IMR-90 (cell line): ENCODE data around the gene MYL11. TPM values are rescaled to one million over a fixed set of nuclear protein-coding genes. Genes with fewer than 3 reads are reported as not detected.

Source experiments
- ATAC-seq: fragments of 200-7000 bp; cut with Tn5 transposase; 2 replicates; pipeline ENCODE4 v1.9.1; 2020; ENCODE audit warnings: low read depth, mild to moderate bottlenecking, moderate library complexity
- BruUV-seq: library from RNA; stranded (reverse); fragments of 400-500 nt; replicated peaks from 2 replicates; lab custom pipeline; 2021; lab: Mats Ljungman, UMichigan
- CTCF ChIA-PET: fragments of 300-600 bp; formaldehyde crosslinking; extraction: SDS; loops from one replicate; lab custom pipeline; 2021; ENCODE audit warnings: antibody characterized with exemption; lab: Yijun Ruan, JAX
- POLR2A ChIA-PET: fragments of 300-600 bp; sonication (Branson Sonifier 250); formaldehyde crosslinking; loops from one replicate; lab custom pipeline; 2022; ENCODE audit warnings: antibody characterized with exemption; ENCODE audit not compliant: unreplicated experiment; lab: Charles Lee
- DNase-seq: peaks from one replicate; pipeline ENCODE4 v3.0.0; 2013
- H2AFZ ChIP-seq: replicated peaks from 2 replicates; pipeline ENCODE3; 2013; ENCODE audit warnings: low read length, mild to moderate bottlenecking; ENCODE audit not compliant: poor library complexity
- H2AK5ac ChIP-seq: 2 replicates; pipeline ENCODE4 v1.6.1; 2013; ENCODE audit warnings: low read depth, low read length, inconsistent platforms
- H2AK9ac ChIP-seq: replicated peaks from 2 replicates; pipeline ENCODE3; 2013; ENCODE audit warnings: mild to moderate bottlenecking, low read depth, low read length, moderate library complexity; ENCODE audit not compliant: poor library complexity
- H2BK120ac ChIP-seq: 2 replicates; pipeline ENCODE4 v1.6.1; 2013; ENCODE audit warnings: low read depth, low read length, inconsistent platforms
- H2BK15ac ChIP-seq: 3 replicates; pipeline ENCODE4 v1.6.1; 2013; ENCODE audit warnings: low read depth, low read length, inconsistent platforms
- H2BK20ac ChIP-seq: 2 replicates; pipeline ENCODE4 v1.6.1; 2013; ENCODE audit warnings: low read depth, mild to moderate bottlenecking, inconsistent platforms, low read length, moderate library complexity
- H2BK5ac ChIP-seq: 2 replicates; pipeline ENCODE4 v1.6.1; 2013; ENCODE audit warnings: mild to moderate bottlenecking, low read depth, low read length, inconsistent platforms; ENCODE audit not compliant: poor library complexity, severe bottlenecking
- H3K14ac ChIP-seq: replicated peaks from 2 replicates; pipeline ENCODE4 v1.6.1; 2013; ENCODE audit warnings: low read depth, low read length, inconsistent platforms
- H3K18ac ChIP-seq: 2 replicates; pipeline ENCODE4 v1.6.1; 2013; ENCODE audit warnings: low read depth, low read length, control low read depth
- H3K23ac ChIP-seq: 2 replicates; pipeline ENCODE4 v1.6.1; 2013; ENCODE audit warnings: low read depth, low read length, inconsistent platforms
- H3K27ac ChIP-seq: 2 replicates; pipeline ENCODE4 v1.5.1; 2013; ENCODE audit warnings: mild to moderate bottlenecking, control low read depth, low read length; ENCODE audit not compliant: insufficient read depth
- H3K27me3 ChIP-seq: 2 replicates; pipeline ENCODE4 v1.6.1; 2013; ENCODE audit warnings: low read length; ENCODE audit not compliant: control insufficient read depth, insufficient read depth
- H3K36me3 ChIP-seq: 2 replicates; pipeline ENCODE4 v1.6.1; 2013; ENCODE audit warnings: low read length, mixed read lengths; ENCODE audit not compliant: control insufficient read depth, insufficient read depth
- H3K4ac ChIP-seq: 2 replicates; pipeline ENCODE4 v1.6.1; 2013; ENCODE audit warnings: low read depth, low read length, inconsistent platforms
- H3K4me1 ChIP-seq: 2 replicates; pipeline ENCODE4 v1.6.1; 2013; ENCODE audit warnings: low read length, mixed read lengths; ENCODE audit not compliant: control insufficient read depth, insufficient read depth
- H3K4me2 ChIP-seq: 2 replicates; pipeline ENCODE4 v1.6.1; 2013; ENCODE audit warnings: low read depth, mild to moderate bottlenecking, control low read depth, low read length, moderate library complexity
- H3K4me3 ChIP-seq: 2 replicates; pipeline ENCODE4 v1.5.1; 2013; ENCODE audit warnings: low read depth, mild to moderate bottlenecking, control low read depth, low read length, moderate library complexity; ENCODE audit not compliant: insufficient read depth
- H3K56ac ChIP-seq: 2 replicates; pipeline ENCODE4 v1.6.1; 2013; ENCODE audit warnings: low read length, inconsistent platforms; ENCODE audit not compliant: insufficient read depth; ENCODE audit errors: extremely low read depth
- H3K79me1 ChIP-seq, 2 experiments: 2 replicates each; pipeline ENCODE4 v1.6.1; 2013; ENCODE audit warnings: low read length in 2 of 2, inconsistent platforms in 1 of 2, low read depth in 1 of 2
- H3K9ac ChIP-seq: 2 replicates; pipeline ENCODE4 v1.6.1; 2013; ENCODE audit warnings: low read depth, low read length, control low read depth
- H3K9me1 ChIP-seq: 2 replicates; pipeline ENCODE4 v1.6.1; 2013; ENCODE audit warnings: low read length, inconsistent platforms; ENCODE audit not compliant: insufficient read depth
- H3K9me3 ChIP-seq: 2 replicates; pipeline ENCODE4 v1.6.1; 2013; ENCODE audit warnings: low read length; ENCODE audit not compliant: control insufficient read depth, insufficient read depth
- H4K20me1 ChIP-seq: 2 replicates; pipeline ENCODE4 v1.6.1; 2013; ENCODE audit warnings: low read length, inconsistent platforms; ENCODE audit not compliant: insufficient read depth
- H4K5ac ChIP-seq: 2 replicates; pipeline ENCODE4 v1.6.1; 2013; ENCODE audit warnings: mild to moderate bottlenecking, low read depth, low read length, control low read depth
- H4K8ac ChIP-seq, 2 experiments: 2 replicates each; pipeline ENCODE4 v1.6.1; 2013; ENCODE audit warnings: low read depth in 2 of 2, low read length in 2 of 2, control low read depth in 1 of 2, inconsistent platforms in 1 of 2
- H4K91ac ChIP-seq: 2 replicates; pipeline ENCODE4 v1.6.1; 2013; ENCODE audit warnings: low read depth, low read length, inconsistent platforms; ENCODE audit not compliant: insufficient read depth
- CEBPB ChIP-seq: IDR thresholded peaks from 2 replicates; pipeline ENCODE4 v1.6.1; 2012; ENCODE audit warnings: low read depth, low read length, improper control_type of control experiment
- ELK1 ChIP-seq: fragments of 150-350 bp; IDR thresholded peaks from 2 replicates; pipeline ENCODE4 v1.6.1; 2016; ENCODE audit warnings: low read depth, mild to moderate bottlenecking, low read length, moderate library complexity, borderline replicate concordance
- RFX5 ChIP-seq: IDR thresholded peaks from 2 replicates; pipeline ENCODE4 v1.8.0; 2012; ENCODE audit warnings: low read depth, mild to moderate bottlenecking, low read length, moderate library complexity
- WGBS, 2 experiments: methylation state at CpG; one replicate each; pipeline versions ENCODE4 v1.1.5 to v1.1.7; 2013; ENCODE audit warnings: missing lambda C conversion rate in 2 of 2; ENCODE audit not compliant: insufficient read length in 1 of 2; ENCODE audit errors: extremely low coverage in 2 of 2; 5-methylcytosine and 5-hydroxymethylcytosine counted together
- dilution Hi-C: fragments of 300-500 bp; cut with HindIII; formaldehyde crosslinking; loops from one replicate; pipeline ENCODE4 v1.14.3; 2018; ENCODE audit warnings: low sequenced_read_pairs; ENCODE audit not compliant: unreplicated experiment
- in situ Hi-C: fragments of 300-500 bp; cut with MboI; formaldehyde crosslinking; loops from 3 replicates; pipeline ENCODE4 v1.14.3; 2019; ENCODE audit warnings: low sequenced_read_pairs, inconsistent platforms, mixed read lengths
- intact Hi-C: fragments of 100-400 bp; cut with micrococcal nuclease; formaldehyde crosslinking; loops from 2 replicates; pipeline ENCODE4 v1.10.0; 2022
- polyA plus RNA-seq, 3 experiments: library from polyadenylated mRNA; depleted of rRNA; stranded (reverse); fragments of >200 nt; gene quantifications; 2 replicates each; pipeline ENCODE4 v1.2.3, GENCODE V29; 2012; ENCODE audit warnings: low replicate concordance in 1 of 3
- total RNA-seq: library from RNA; depleted of rRNA; stranded (reverse); fragments of >200 nt; gene quantifications from 2 replicates; pipeline ENCODE4 v1.2.3, GENCODE V29; 2012
- TF ChIP-seq, protein P1 (sequence below): conservative IDR thresholded peaks from 2 replicates; pipeline ENCODE4 v1.5.1; 2012; ENCODE audit warnings: mild to moderate bottlenecking, low read depth, low read length, improper control_type of control experiment
- TF ChIP-seq, protein P2 (sequence below): fragments of 150-350 bp; IDR thresholded peaks from 2 replicates; pipeline ENCODE4 v1.6.1; 2017; ENCODE audit warnings: mild to moderate bottlenecking, antibody characterized with exemption, low read length, low read depth

MYL11 gene
- total and polyA plus RNA-seq, 2 of the 4 experiments (the other 2 are of a cell fraction), result 1.1 TPM; not detected in 1

- no peak overlapping the region for H3K4me2 ChIP-seq
- H3K27me3 ChIP-seq, result no peaks in the 10 kb centered on the region
- no peak overlapping the region for H4K8ac ChIP-seq
- ATAC-seq (no peak), DNase-seq (no peak)
- peaks cover 3% of the 10 kb centered on the region; the same call in 1 of the 2 replicates for H3K4me1 ChIP-seq
- H4K5ac ChIP-seq, result no peak overlapping the region
- H3K4ac ChIP-seq, result no peak overlapping the region
- no peak overlapping the region for H3K56ac ChIP-seq
- BruUV-seq, result no TSS peak
- ChIA-PET POLR2A (no interaction called here), CTCF (interaction anchor here (1.2 kb wide), 1 partner anchor 274 kb away, joined by 3 read pairs; no protein-coding TSS in a partner anchor)
- no peak overlapping the region for H2BK120ac ChIP-seq
- no peak overlapping the region for H2BK5ac ChIP-seq
- H3K9ac ChIP-seq, result no peak overlapping the region
- peaks cover 21% of the 10 kb centered on the region for H3K36me3 ChIP-seq
- H3K79me1 ChIP-seq, result peaks cover 9 to 59% of the 10 kb centered on the region in 2 experiments
- no peak overlapping the region for H3K14ac ChIP-seq
- no peak overlapping the region for H2AK9ac ChIP-seq
- no peak overlapping the region for H2BK15ac ChIP-seq
- TF ChIP-seq CEBPB, result no peak
- TF ChIP-seq, protein P1, sequence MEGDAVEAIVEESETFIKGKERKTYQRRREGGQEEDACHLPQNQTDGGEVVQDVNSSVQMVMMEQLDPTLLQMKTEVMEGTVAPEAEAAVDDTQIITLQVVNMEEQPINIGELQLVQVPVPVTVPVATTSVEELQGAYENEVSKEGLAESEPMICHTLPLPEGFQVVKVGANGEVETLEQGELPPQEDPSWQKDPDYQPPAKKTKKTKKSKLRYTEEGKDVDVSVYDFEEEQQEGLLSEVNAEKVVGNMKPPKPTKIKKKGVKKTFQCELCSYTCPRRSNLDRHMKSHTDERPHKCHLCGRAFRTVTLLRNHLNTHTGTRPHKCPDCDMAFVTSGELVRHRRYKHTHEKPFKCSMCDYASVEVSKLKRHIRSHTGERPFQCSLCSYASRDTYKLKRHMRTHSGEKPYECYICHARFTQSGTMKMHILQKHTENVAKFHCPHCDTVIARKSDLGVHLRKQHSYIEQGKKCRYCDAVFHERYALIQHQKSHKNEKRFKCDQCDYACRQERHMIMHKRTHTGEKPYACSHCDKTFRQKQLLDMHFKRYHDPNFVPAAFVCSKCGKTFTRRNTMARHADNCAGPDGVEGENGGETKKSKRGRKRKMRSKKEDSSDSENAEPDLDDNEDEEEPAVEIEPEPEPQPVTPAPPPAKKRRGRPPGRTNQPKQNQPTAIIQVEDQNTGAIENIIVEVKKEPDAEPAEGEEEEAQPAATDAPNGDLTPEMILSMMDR, result no peak
- TF ChIP-seq ELK1, result no peak
- TF ChIP-seq RFX5, result no peak
- TF ChIP-seq, protein P2, sequence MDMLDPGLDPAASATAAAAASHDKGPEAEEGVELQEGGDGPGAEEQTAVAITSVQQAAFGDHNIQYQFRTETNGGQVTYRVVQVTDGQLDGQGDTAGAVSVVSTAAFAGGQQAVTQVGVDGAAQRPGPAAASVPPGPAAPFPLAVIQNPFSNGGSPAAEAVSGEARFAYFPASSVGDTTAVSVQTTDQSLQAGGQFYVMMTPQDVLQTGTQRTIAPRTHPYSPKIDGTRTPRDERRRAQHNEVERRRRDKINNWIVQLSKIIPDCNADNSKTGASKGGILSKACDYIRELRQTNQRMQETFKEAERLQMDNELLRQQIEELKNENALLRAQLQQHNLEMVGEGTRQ, result no peak
- no peak overlapping the region for H2BK20ac ChIP-seq
- no peak overlapping the region for H2AFZ ChIP-seq
- no peak overlapping the region for H3K18ac ChIP-seq
- H3K27ac ChIP-seq, result no peak overlapping the region
- dilution Hi-C loops, result no loop called here
- WGBS, 2 experiments, result no CpG with 5 or more reads among the region's 4 CpGs
- H3K9me3 ChIP-seq, result no peaks in the 10 kb centered on the region
- no peak overlapping the region for H4K91ac ChIP-seq
- H3K23ac ChIP-seq, result 0 out of 2 replicates have a peak overlapping the region, but pooled peaks have one; percentile 19
- in situ Hi-C loops, result no loop called here
- H4K20me1 ChIP-seq, result peaks cover 51% of the 10 kb centered on the region
- peaks cover 13% of the 10 kb centered on the region for H3K9me1 ChIP-seq
- no peak overlapping the region for H2AK5ac ChIP-seq
- intact Hi-C loops, result no loop called here
- no peak overlapping the region for H3K4me3 ChIP-seq
These were observed 8.1 kb upstream of the MYL11 start for GRCh38 chr16:30366511-30366910.
